Mammary epithelial cell (primary cell): Measurements from ENCODE around the gene MESP1.

Experiments used
- CTCF ChIP-seq, 2 donors: IDR thresholded peaks in 1 of 2; conservative IDR thresholded peaks in 1 of 2; 2 replicates each; pipeline ENCODE4 v1.5.1; 2011 to 2012; ENCODE audit warnings: inconsistent platforms in 2 of 2, low read length in 2 of 2, mild to moderate bottlenecking in 2 of 2, control low read depth in 1 of 2, low read depth in 1 of 2; ENCODE audit not compliant: insufficient read depth in 1 of 2; ENCODE audit errors: extremely low read depth in 1 of 2
- EZH2 ChIP-seq: IDR thresholded peaks from 2 replicates; pipeline ENCODE4 v1.6.1; 2012; ENCODE audit warnings: low read length, inconsistent platforms, borderline replicate concordance

- TF ChIP-seq EZH2 (no peak), CTCF (conservative IDR thresholded peaks at IDR 0.05 in 1 of 2, IDR thresholded peaks at IDR 0.05 in 1 of 2; ENCODE audit: extremely low read depth in 1 of 2, insufficient read depth in 1 of 2, low read depth in 1 of 2, low read length in 2 of 2) (no peak)
These were observed 26.0 kb downstream of the MESP1 start for GRCh38 chr15:89725064-89725463.
